Hepatocyte (in vitro differentiated cells): ENCODE measurements around the gene ZNF593. TPM values are rescaled to one million over a fixed set of nuclear protein-coding genes. Genes with fewer than 3 reads are reported as not detected.

Experiments used
- DNase-seq: peaks from one replicate; pipeline ENCODE4 v3.0.0-alpha.2; 2016; ENCODE audit warnings: low spot score
- H2AFZ ChIP-seq: fragments of 200-600 bp; sonication (generic); 2 replicates; pipeline ENCODE4 v1.6.0; 2016; ENCODE audit warnings: antibody characterized with exemption, mild to moderate bottlenecking
- H3K27ac ChIP-seq: fragments of 200-600 bp; sonication (generic); 2 replicates; pipeline ENCODE4 v1.5.1; 2016; ENCODE audit warnings: mild to moderate bottlenecking
- H3K27me3 ChIP-seq: fragments of 200-600 bp; sonication (generic); 2 replicates; pipeline ENCODE4 v1.6.1; 2016
- H3K36me3 ChIP-seq: fragments of 200-600 bp; sonication (generic); replicated peaks from 2 replicates; pipeline ENCODE4 v1.5.1; 2016; ENCODE audit warnings: low read depth; ENCODE audit not compliant: insufficient read depth
- H3K4me1 ChIP-seq: fragments of 200-600 bp; sonication (generic); 2 replicates; pipeline ENCODE4 v1.5.1; 2016; ENCODE audit warnings: mild to moderate bottlenecking, moderate library complexity; ENCODE audit not compliant: insufficient read depth
- H3K4me2 ChIP-seq: fragments of 200-600 bp; sonication (generic); 2 replicates; pipeline ENCODE4 v1.6.0; 2016
- H3K4me3 ChIP-seq: fragments of 200-600 bp; sonication (generic); 2 replicates; pipeline ENCODE4 v1.5.1; 2016; ENCODE audit warnings: mild to moderate bottlenecking
- H3K79me2 ChIP-seq: fragments of 200-600 bp; sonication (generic); 2 replicates; pipeline ENCODE4 v1.6.0; 2017; ENCODE audit warnings: mild to moderate bottlenecking
- H3K9me2 ChIP-seq: fragments of 200-600 bp; sonication (generic); replicated peaks from 2 replicates; pipeline ENCODE4 v1.6.0; 2017; ENCODE audit warnings: mild to moderate bottlenecking; ENCODE audit not compliant: insufficient read depth
- H3K9me3 ChIP-seq: fragments of 200-600 bp; sonication (generic); 2 replicates; pipeline ENCODE4 v1.5.1; 2016; ENCODE audit warnings: low read depth, mild to moderate bottlenecking
- H4K20me1 ChIP-seq: fragments of 200-600 bp; sonication (generic); 2 replicates; pipeline ENCODE4 v1.6.0; 2016; ENCODE audit warnings: mild to moderate bottlenecking; ENCODE audit not compliant: insufficient read depth, poor library complexity, severe bottlenecking
- EZH2 ChIP-seq: fragments of 200-600 bp; sonication (generic); IDR thresholded peaks from 2 replicates; pipeline ENCODE4 v1.6.1; 2016; ENCODE audit warnings: antibody characterized with exemption, mild to moderate bottlenecking, borderline replicate concordance
- EZH2phosphoT487 ChIP-seq: fragments of 200-600 bp; sonication (generic); IDR thresholded peaks from one replicate; pipeline ENCODE4 v1.6.1; 2018; ENCODE audit warnings: antibody characterized with exemption, mild to moderate bottlenecking, low read depth, moderate library complexity; ENCODE audit not compliant: unreplicated experiment, severe bottlenecking
- WGBS: methylation state at CpG from one replicate; pipeline ENCODE4 v1.1.6; 2016; ENCODE audit warnings: low lambda C conversion rate; ENCODE audit errors: missing lambda C conversion rate; 5-methylcytosine and 5-hydroxymethylcytosine counted together
- polyA plus RNA-seq: library from polyadenylated mRNA; unstranded; fragments of >200 nt; fragmentation: Nextera tagmentation; extraction: Ambion mirVana; gene quantifications from 2 replicates; pipeline ENCODE4 v1.2.1, GENCODE V29; 2016
- total RNA-seq: library from RNA; depleted of rRNA; stranded (reverse); fragments of >200 nt; gene quantifications from 2 replicates; pipeline ENCODE4 v1.2.3, GENCODE V29; 2014
- TF ChIP-seq, protein P1 (sequence below): fragments of 200-600 bp; sonication (generic); IDR thresholded peaks from 2 replicates; pipeline ENCODE4 v1.5.1; 2016; ENCODE audit warnings: antibody characterized with exemption, mild to moderate bottlenecking; ENCODE audit not compliant: poor library complexity

The ZNF593 gene
- total and polyA plus RNA-seq, 2 experiments from 2014 or later: 20.5 to 69.1 TPM

- Histone ChIP-seq H4K20me1 (no peaks in the 10 kb centered on the region), H3K9me3 (no peaks in the 10 kb centered on the region)
- TF ChIP-seq EZH2 (no peak), EZH2phosphoT487 (no peak)
- TF ChIP-seq, protein P1, sequence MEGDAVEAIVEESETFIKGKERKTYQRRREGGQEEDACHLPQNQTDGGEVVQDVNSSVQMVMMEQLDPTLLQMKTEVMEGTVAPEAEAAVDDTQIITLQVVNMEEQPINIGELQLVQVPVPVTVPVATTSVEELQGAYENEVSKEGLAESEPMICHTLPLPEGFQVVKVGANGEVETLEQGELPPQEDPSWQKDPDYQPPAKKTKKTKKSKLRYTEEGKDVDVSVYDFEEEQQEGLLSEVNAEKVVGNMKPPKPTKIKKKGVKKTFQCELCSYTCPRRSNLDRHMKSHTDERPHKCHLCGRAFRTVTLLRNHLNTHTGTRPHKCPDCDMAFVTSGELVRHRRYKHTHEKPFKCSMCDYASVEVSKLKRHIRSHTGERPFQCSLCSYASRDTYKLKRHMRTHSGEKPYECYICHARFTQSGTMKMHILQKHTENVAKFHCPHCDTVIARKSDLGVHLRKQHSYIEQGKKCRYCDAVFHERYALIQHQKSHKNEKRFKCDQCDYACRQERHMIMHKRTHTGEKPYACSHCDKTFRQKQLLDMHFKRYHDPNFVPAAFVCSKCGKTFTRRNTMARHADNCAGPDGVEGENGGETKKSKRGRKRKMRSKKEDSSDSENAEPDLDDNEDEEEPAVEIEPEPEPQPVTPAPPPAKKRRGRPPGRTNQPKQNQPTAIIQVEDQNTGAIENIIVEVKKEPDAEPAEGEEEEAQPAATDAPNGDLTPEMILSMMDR: no peak
These were observed 15.2 kb downstream of the ZNF593 start for GRCh38 chr1:26184883-26185282.

GRCh38 chr1:26187882-26188281 is 18.2 kb downstream of the ZNF593 start:
- H3K9me3 ChIP-seq: no peaks in the 10 kb centered on the region
- TF ChIP-seq, protein P1: no peak
- TF ChIP-seq EZH2 (no peak), EZH2phosphoT487 (no peak)
- DNase-seq: no peak
- over 99% methylated on average over 6 of the region's 6 CpGs for WGBS
- no peaks in the 10 kb centered on the region for H3K27me3 ChIP-seq
- no peak overlapping the region for H3K27ac ChIP-seq
- no peak overlapping the region for H3K4me3 ChIP-seq
- no peaks in the 10 kb centered on the region for H3K4me1 ChIP-seq
- no peak overlapping the region for H2AFZ ChIP-seq
- no peaks in the 10 kb centered on the region for H4K20me1 ChIP-seq
- no peaks in the 10 kb centered on the region for H3K79me2 ChIP-seq
- no peaks in the 10 kb centered on the region for H3K36me3 ChIP-seq
- no peaks in the 10 kb centered on the region for H3K9me2 ChIP-seq
- H3K4me2 ChIP-seq: no peak overlapping the region

More at GRCh38 chr1:26184883-26185282, 15.2 kb downstream of the ZNF593 start:
- H3K4me2 ChIP-seq: no peak overlapping the region
- H3K27me3 ChIP-seq: no peaks in the 10 kb centered on the region
- no peak for DNase-seq
- no peaks in the 10 kb centered on the region for H3K9me2 ChIP-seq
- no peak overlapping the region for H3K27ac ChIP-seq
- H3K36me3 ChIP-seq: no peaks in the 10 kb centered on the region
- H3K4me3 ChIP-seq: no peak overlapping the region
- H3K4me1 ChIP-seq: no peaks in the 10 kb centered on the region
- H2AFZ ChIP-seq: no peak overlapping the region
- no peaks in the 10 kb centered on the region for H3K79me2 ChIP-seq
- WGBS: 98% methylated on average over 21 of the region's 21 CpGs

DNA sequence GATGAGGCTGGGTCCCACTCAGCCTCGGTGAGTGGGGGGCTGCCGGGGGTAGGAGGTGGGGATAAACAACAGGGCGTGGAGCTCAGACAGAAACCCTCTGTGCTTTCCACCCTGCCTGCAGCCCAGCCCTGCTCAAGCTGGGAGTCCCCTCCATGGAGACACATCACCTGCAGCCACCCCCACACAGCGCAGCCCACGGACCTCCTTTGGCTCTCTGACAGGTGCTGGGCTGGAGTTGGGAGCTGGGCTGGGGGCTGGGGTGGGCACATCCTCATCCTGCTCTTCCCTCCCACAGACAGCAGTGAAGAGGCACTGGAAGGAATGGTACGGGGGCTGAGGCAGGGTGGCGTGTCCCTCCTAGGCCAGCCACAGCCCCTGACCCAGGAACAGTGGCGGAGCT is 18.8 kb downstream of the ZNF593 start:
- Histone ChIP-seq H3K4me2 (no peak overlapping the region), H3K36me3 (no peaks in the 10 kb centered on the region), H2AFZ (no peak overlapping the region), H4K20me1 (no peaks in the 10 kb centered on the region), H3K9me3 (no peaks in the 10 kb centered on the region), H3K27me3 (no peaks in the 10 kb centered on the region), H3K4me1 (no peaks in the 10 kb centered on the region), H3K9me2 (no peaks in the 10 kb centered on the region), H3K4me3 (no peak overlapping the region), H3K79me2 (no peaks in the 10 kb centered on the region), H3K27ac (no peak overlapping the region)
- TF ChIP-seq EZH2phosphoT487: no peak
- no peak for TF ChIP-seq EZH2
- TF ChIP-seq, protein P1: no peak
- no peak for DNase-seq
- WGBS: 97% methylated on average over 8 of the region's 8 CpGs

- H3K36me3 ChIP-seq: no peaks in the 10 kb centered on the region
- no peaks in the 10 kb centered on the region for H4K20me1 ChIP-seq
- H3K4me3 ChIP-seq: no peak overlapping the region
- no peaks in the 10 kb centered on the region for H3K9me3 ChIP-seq
- TF ChIP-seq, protein P1: no peak
- H3K79me2 ChIP-seq: no peaks in the 10 kb centered on the region
- no peak overlapping the region for H2AFZ ChIP-seq
- H3K4me2 ChIP-seq: no peak overlapping the region
- H3K27me3 ChIP-seq: no peaks in the 10 kb centered on the region
- H3K27ac ChIP-seq: no peak overlapping the region
- no peak for DNase-seq
- 77% methylated on average over 5 of the region's 6 CpGs for whole genome bisulfite sequencing
- H3K4me1 ChIP-seq: no peaks in the 10 kb centered on the region
- H3K9me2 ChIP-seq: no peaks in the 10 kb centered on the region
These were observed 19.6 kb downstream of the ZNF593 start for GRCh38 chr1:26189331-26189730.
